HepG2 (cell line): ENCODE results near the gene CDK14. TPM values are rescaled to one million over a fixed set of nuclear protein-coding genes. Genes with fewer than 3 reads are reported as not detected.

Source experiments
- ATAC-seq: fragments of 200-7000 bp; cut with Tn5 transposase; 3 replicates; pipeline ENCODE4 v1.9.1; 2020; ENCODE audit warnings: mild to moderate bottlenecking, moderate library complexity
- BruUV-seq: library from RNA; stranded (reverse); fragments of 400-500 nt; replicated peaks from 2 replicates; lab custom pipeline; 2021; lab: Mats Ljungman, UMichigan
- CTCF ChIA-PET: fragments of 300-600 bp; formaldehyde crosslinking; extraction: SDS; loops from one replicate; lab custom pipeline; 2021; ENCODE audit warnings: low total read pairs, inconsistent platforms, low intra/inter-chr PET ratio; lab: Yijun Ruan, JAX
- POLR2A ChIA-PET: fragments of 350-600 bp; sonication (Branson Sonifier 250); formaldehyde crosslinking; loops from one replicate; lab custom pipeline; 2020; ENCODE audit warnings: antibody characterized with exemption, inconsistent platforms; lab: Yijun Ruan, JAX
- DNase-seq: peaks from one replicate; pipeline ENCODE4 v3.0.0-alpha.2; 2015; ENCODE audit warnings: low spot score
- FAIRE-seq: peaks from 3 replicates; lab custom pipeline; 2011; peaks lifted over from hg19 to GRCh38; lab: Jason Lieb, UNC
- H2AFZ ChIP-seq: one replicate; pipeline ENCODE4 v1.6.1; 2011; ENCODE audit warnings: low read length, inconsistent platforms
- H3K27ac ChIP-seq: fragments of 300-600 bp; 3 replicates; pipeline ENCODE4 v1.8.0; 2011; ENCODE audit warnings: mixed run types, mild to moderate bottlenecking, mixed read lengths, low read length, inconsistent platforms; ENCODE audit not compliant: insufficient read depth; ENCODE audit errors: extremely low read length
- H3K27me3 ChIP-seq, 2 experiments: fragments of 200-600 bp in 1 of 2; 2 replicates in 1 of 2; 3 replicates in 1 of 2; pipeline versions ENCODE4 v1.6.0 to v1.8.0; 2011; ENCODE audit warnings: low read length in 2 of 2, mild to moderate bottlenecking in 2 of 2, moderate library complexity in 2 of 2, inconsistent platforms in 1 of 2; ENCODE audit not compliant: insufficient read depth in 2 of 2, control insufficient read depth in 1 of 2
- H3K36me3 ChIP-seq, 2 experiments: fragments of 200-600 bp in 1 of 2; replicated peaks in 1 of 2; 2 replicates in 1 of 2; 3 replicates in 1 of 2; pipeline versions ENCODE4 v1.5.1 to v1.8.0; 2011; ENCODE audit warnings: low read length in 2 of 2, inconsistent platforms in 1 of 2; ENCODE audit not compliant: insufficient read depth in 2 of 2, control insufficient read depth in 1 of 2
- H3K4me1 ChIP-seq: 2 replicates; pipeline ENCODE4 v1.5.1; 2012; ENCODE audit warnings: low read length, inconsistent platforms; ENCODE audit not compliant: insufficient read depth
- H3K4me2 ChIP-seq: 2 replicates; pipeline ENCODE4 v1.6.0; 2011; ENCODE audit warnings: low read depth, low read length, inconsistent platforms
- H3K4me3 ChIP-seq, 3 experiments: fragments of 200-600 bp in 1 of 3; sonication (generic), shearing (Covaris generic) in 1 of 3; replicated peaks in 1 of 3; 2 replicates each; pipeline ENCODE4 v1.5.1; 2011 to 2016; ENCODE audit warnings: low read length in 3 of 3, inconsistent platforms in 2 of 3, low read depth in 2 of 3, mild to moderate bottlenecking in 2 of 3, control low read depth in 1 of 3, mixed read lengths in 1 of 3; ENCODE audit not compliant: insufficient read depth in 1 of 3
- H3K79me2 ChIP-seq: one replicate; pipeline ENCODE4 v1.6.1; 2011; ENCODE audit warnings: low read length, inconsistent platforms; ENCODE audit not compliant: insufficient read depth
- H3K9ac ChIP-seq: 2 replicates; pipeline ENCODE4 v1.6.0; 2011; ENCODE audit warnings: mild to moderate bottlenecking, low read depth, low read length, inconsistent platforms; ENCODE audit not compliant: insufficient read depth
- H3K9me3 ChIP-seq: 2 replicates; pipeline ENCODE4 v1.5.1; 2012; ENCODE audit warnings: mild to moderate bottlenecking, low read length
- H4K20me1 ChIP-seq: 2 replicates; pipeline ENCODE4 v1.6.0; 2011; ENCODE audit warnings: inconsistent platforms, mild to moderate bottlenecking, low read length, moderate library complexity; ENCODE audit not compliant: insufficient read depth
- DR1 ChIP-seq: sonication (generic); formaldehyde crosslinking; IDR thresholded peaks from 2 replicates; pipeline ENCODE4 v1.8.0; 2021; ENCODE audit warnings: mild to moderate bottlenecking, missing genetic modification reagents, inconsistent platforms
- GFI1 ChIP-seq: sonication (generic); formaldehyde crosslinking; IDR thresholded peaks from 2 replicates; pipeline ENCODE4 v1.5.0; 2020; ENCODE audit warnings: missing genetic modification reagents, mild to moderate bottlenecking, borderline replicate concordance
- IKZF4 ChIP-seq: sonication (generic); formaldehyde crosslinking; IDR thresholded peaks from 2 replicates; pipeline ENCODE4 v1.5.1; 2020; ENCODE audit warnings: borderline replicate concordance, mild to moderate bottlenecking, low read depth, missing genetic modification reagents; ENCODE audit errors: not compliant biosample characterization
- KLF15 ChIP-seq: sonication (generic); formaldehyde crosslinking; IDR thresholded peaks from 2 replicates; pipeline ENCODE4 v1.8.1; 2023; ENCODE audit warnings: borderline replicate concordance, mild to moderate bottlenecking, inconsistent platforms, missing genetic modification reagents, mixed read lengths
- MTA3 ChIP-seq: sonication (generic); formaldehyde crosslinking; IDR thresholded peaks from 2 replicates; pipeline ENCODE4 v1.4.0; 2020; ENCODE audit warnings: missing genetic modification reagents
- NFKBIZ ChIP-seq: IDR thresholded peaks from 2 replicates; pipeline ENCODE4 v1.6.1; 2018; ENCODE audit warnings: missing genetic modification reagents, missing compliant biosample characterization
- NFYB ChIP-seq: sonication (generic); formaldehyde crosslinking; IDR thresholded peaks from 2 replicates; pipeline ENCODE4 v1.4.0; 2020; ENCODE audit warnings: missing genetic modification reagents
- SNAPC2 ChIP-seq: sonication (generic); formaldehyde crosslinking; IDR thresholded peaks from 2 replicates; pipeline ENCODE4 v1.8.1; 2022; ENCODE audit warnings: mild to moderate bottlenecking, missing genetic modification reagents
- STAG1 ChIP-seq: sonication (generic); formaldehyde crosslinking; IDR thresholded peaks from 2 replicates; pipeline ENCODE4 v1.4.0; 2020; ENCODE audit warnings: missing genetic modification reagents
- YY1 ChIP-seq: IDR thresholded peaks from 2 replicates; pipeline ENCODE4 v1.6.1; 2011; ENCODE audit warnings: low read length, low read depth, moderate library complexity, mild to moderate bottlenecking; ENCODE audit not compliant: insufficient read depth, insufficient replicate concordance
- ZFP41 ChIP-seq: sonication (generic); formaldehyde crosslinking; IDR thresholded peaks from 2 replicates; pipeline ENCODE4 v1.4.0; 2020; ENCODE audit warnings: mild to moderate bottlenecking, missing genetic modification reagents, borderline replicate concordance
- ZFX ChIP-seq: sonication (generic); formaldehyde crosslinking; IDR thresholded peaks from 2 replicates; pipeline ENCODE4 v1.4.0; 2020; ENCODE audit warnings: mild to moderate bottlenecking, low read depth, missing genetic modification reagents, moderate library complexity
- ZNF616 ChIP-seq: sonication (generic); formaldehyde crosslinking; IDR thresholded peaks from 2 replicates; pipeline ENCODE4 v1.5.0; 2020; ENCODE audit warnings: low read depth, mild to moderate bottlenecking, missing genetic modification reagents
- ZNF724P ChIP-seq: sonication (generic); formaldehyde crosslinking; IDR thresholded peaks from 2 replicates; pipeline ENCODE4 v1.8.0; 2022; ENCODE audit warnings: missing genetic modification reagents, borderline replicate concordance
- ZNF749 ChIP-seq: sonication (generic); formaldehyde crosslinking; IDR thresholded peaks from 2 replicates; pipeline ENCODE4 v1.8.0; 2022; ENCODE audit warnings: mild to moderate bottlenecking, missing genetic modification reagents, moderate library complexity, borderline replicate concordance
- WGBS: methylation state at CpG from one replicate; pipeline ENCODE4 v1.1.6; 2017; ENCODE audit warnings: low lambda C conversion rate; 5-methylcytosine and 5-hydroxymethylcytosine counted together
- in situ Hi-C: cut with HindIII; loops from 2 replicates; pipeline ENCODE4 v1.10.0; 2017; ENCODE audit warnings: low pct_unique_long_range_greater_than_20kb; ENCODE audit not compliant: extremely low pct_ligation_motif_present
- intact Hi-C: fragments of 100-400 bp; cut with micrococcal nuclease; formaldehyde crosslinking; loops from one replicate; pipeline ENCODE4 v1.10.0; 2022; ENCODE audit not compliant: unreplicated experiment
- polyA plus RNA-seq, 8 experiments: library from polyadenylated mRNA; depleted of rRNA in 3 of 8; stranded (reverse) in 7 of 8; unstranded in 1 of 8; fragments of >200 nt; fragmentation: Illumina TruSeq in 4 of 8; extraction: Trizol in 4 of 8; gene quantifications; 2 replicates each; pipeline versions ENCODE4 v1.2.1 to v1.2.3, GENCODE V29; 2011 to 2016; ENCODE audit warnings: low read depth in 4 of 8, missing spikeins in 1 of 8, mixed read lengths in 1 of 8; ENCODE audit not compliant: insufficient read depth in 1 of 8
- total RNA-seq, 5 experiments: library from RNA; depleted of rRNA; stranded (reverse); fragments of >200 nt; fragmentation: Illumina TruSeq; extraction: Trizol; gene quantifications; 2 replicates each; pipeline ENCODE4 v1.2.3, GENCODE V29; 2016; ENCODE audit warnings: low read depth in 1 of 5
- TF ChIP-seq, protein P1 (sequence below): sonication (generic); formaldehyde crosslinking; IDR thresholded peaks from 2 replicates; pipeline ENCODE4 v1.5.0; 2020; ENCODE audit warnings: mild to moderate bottlenecking, missing genetic modification reagents
- TF ChIP-seq, protein P2 (sequence below): sonication (generic); formaldehyde crosslinking; IDR thresholded peaks from 2 replicates; pipeline ENCODE4 v1.5.0; 2020; ENCODE audit warnings: missing genetic modification reagents
- TF ChIP-seq, protein P3 (sequence below): sonication (generic); formaldehyde crosslinking; IDR thresholded peaks from 2 replicates; pipeline ENCODE4 v1.4.0; 2020; ENCODE audit warnings: mild to moderate bottlenecking, missing genetic modification reagents

CDK14 gene
- total and polyA plus RNA-seq, 2 of the 13 experiments (the other 11 are each of a cell fraction or from before 2014, with no cell fraction given), result 0.26 to 0.71 TPM

DNA sequence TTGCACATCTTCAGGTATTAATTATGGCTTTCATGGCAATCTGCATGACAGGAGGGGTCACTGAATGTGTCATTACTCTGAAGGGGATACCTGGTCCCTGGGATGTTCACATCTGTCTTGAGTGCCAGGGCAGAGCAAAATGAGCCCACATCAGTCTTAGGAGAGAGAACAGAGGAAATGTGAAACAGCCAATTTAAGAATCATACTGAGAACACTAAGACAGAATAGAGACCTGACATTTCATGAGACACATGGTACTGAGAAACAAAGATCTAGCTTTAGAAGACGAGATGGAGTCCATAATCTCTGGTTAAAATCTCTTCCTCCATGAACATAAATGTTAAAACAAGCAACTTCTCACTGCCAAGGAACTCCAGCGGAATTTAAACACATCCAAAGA is 634.0 kb downstream of the CDK14 start:
- Histone ChIP-seq H3K27me3 (peaks cover 0 to 12% of the 10 kb centered on the region in 2 experiments; a peak in 1 of 5 replicates), H3K4me3 (no peak overlapping the region), H3K79me2 (no peaks in the 10 kb centered on the region), H3K9ac (no peak overlapping the region), H3K9me3 (no peaks in the 10 kb centered on the region), H3K4me1 (no peaks in the 10 kb centered on the region), H3K36me3 (no peaks in the 10 kb centered on the region), H4K20me1 (no peaks in the 10 kb centered on the region), H3K27ac (no peak overlapping the region), H3K4me2 (no peak overlapping the region), H2AFZ (no peak overlapping the region)
- TF ChIP-seq ZFP41 (CRISPR knock-in tag), result no peak
- no peak for TF ChIP-seq SNAPC2 (CRISPR knock-in tag)
- TF ChIP-seq YY1, result no peak
- TF ChIP-seq KLF15 (CRISPR knock-in tag), result no peak
- TF ChIP-seq IKZF4 (CRISPR knock-in tag), result no peak
- TF ChIP-seq STAG1 (CRISPR knock-in tag), result no peak
- no peak for TF ChIP-seq ZNF749 (CRISPR knock-in tag)
- no peak for TF ChIP-seq DR1 (CRISPR knock-in tag)
- TF ChIP-seq, protein P1, sequence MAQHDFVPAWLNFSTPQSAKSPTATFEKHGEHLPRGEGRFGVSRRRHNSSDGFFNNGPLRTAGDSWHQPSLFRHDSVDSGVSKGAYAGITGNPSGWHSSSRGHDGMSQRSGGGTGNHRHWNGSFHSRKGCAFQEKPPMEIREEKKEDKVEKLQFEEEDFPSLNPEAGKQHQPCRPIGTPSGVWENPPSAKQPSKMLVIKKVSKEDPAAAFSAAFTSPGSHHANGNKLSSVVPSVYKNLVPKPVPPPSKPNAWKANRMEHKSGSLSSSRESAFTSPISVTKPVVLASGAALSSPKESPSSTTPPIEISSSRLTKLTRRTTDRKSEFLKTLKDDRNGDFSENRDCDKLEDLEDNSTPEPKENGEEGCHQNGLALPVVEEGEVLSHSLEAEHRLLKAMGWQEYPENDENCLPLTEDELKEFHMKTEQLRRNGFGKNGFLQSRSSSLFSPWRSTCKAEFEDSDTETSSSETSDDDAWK (CRISPR knock-in tag), result no peak
- TF ChIP-seq, protein P2, sequence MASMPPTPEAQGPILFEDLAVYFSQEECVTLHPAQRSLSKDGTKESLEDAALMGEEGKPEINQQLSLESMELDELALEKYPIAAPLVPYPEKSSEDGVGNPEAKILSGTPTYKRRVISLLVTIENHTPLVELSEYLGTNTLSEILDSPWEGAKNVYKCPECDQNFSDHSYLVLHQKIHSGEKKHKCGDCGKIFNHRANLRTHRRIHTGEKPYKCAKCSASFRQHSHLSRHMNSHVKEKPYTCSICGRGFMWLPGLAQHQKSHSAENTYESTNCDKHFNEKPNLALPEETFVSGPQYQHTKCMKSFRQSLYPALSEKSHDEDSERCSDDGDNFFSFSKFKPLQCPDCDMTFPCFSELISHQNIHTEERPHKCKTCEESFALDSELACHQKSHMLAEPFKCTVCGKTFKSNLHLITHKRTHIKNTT (CRISPR knock-in tag), result no peak
- TF ChIP-seq ZNF616 (CRISPR knock-in tag), result no peak
- no peak for TF ChIP-seq NFYB (CRISPR knock-in tag)
- TF ChIP-seq, protein P3, sequence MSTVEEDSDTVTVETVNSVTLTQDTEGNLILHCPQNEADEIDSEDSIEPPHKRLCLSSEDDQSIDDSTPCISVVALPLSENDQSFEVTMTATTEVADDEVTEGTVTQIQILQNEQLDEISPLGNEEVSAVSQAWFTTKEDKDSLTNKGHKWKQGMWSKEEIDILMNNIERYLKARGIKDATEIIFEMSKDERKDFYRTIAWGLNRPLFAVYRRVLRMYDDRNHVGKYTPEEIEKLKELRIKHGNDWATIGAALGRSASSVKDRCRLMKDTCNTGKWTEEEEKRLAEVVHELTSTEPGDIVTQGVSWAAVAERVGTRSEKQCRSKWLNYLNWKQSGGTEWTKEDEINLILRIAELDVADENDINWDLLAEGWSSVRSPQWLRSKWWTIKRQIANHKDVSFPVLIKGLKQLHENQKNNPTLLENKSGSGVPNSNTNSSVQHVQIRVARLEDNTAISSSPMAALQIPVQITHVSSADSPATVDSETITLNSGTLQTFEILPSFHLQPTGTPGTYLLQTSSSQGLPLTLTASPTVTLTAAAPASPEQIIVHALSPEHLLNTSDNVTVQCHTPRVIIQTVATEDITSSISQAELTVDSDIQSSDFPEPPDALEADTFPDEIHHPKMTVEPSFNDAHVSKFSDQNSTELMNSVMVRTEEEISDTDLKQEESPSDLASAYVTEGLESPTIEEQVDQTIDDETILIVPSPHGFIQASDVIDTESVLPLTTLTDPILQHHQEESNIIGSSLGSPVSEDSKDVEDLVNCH, result no peak
- TF ChIP-seq GFI1 (CRISPR knock-in tag), result no peak
- no peak for TF ChIP-seq ZFX
- TF ChIP-seq ZNF724P (CRISPR knock-in tag), result no peak
- TF ChIP-seq MTA3, result no peak
- no peak for TF ChIP-seq NFKBIZ (CRISPR knock-in tag)
- in situ Hi-C loops (no loop called here), intact Hi-C loops (no loop called here)
- WGBS, result 0% methylated on average over 2 of the region's 2 CpGs
- ChIA-PET POLR2A (no interaction called here), CTCF (no interaction called here)
- no peak for FAIRE-seq
- ATAC-seq, result no peak
- BruUV-seq, result no TSS peak
- no peak for DNase-seq
